HepG2 (cell line): ENCODE measurements around the gene TCOF1. TPM values are rescaled to one million over a fixed set of nuclear protein-coding genes. Genes with fewer than 3 reads are reported as not detected.

Source experiments
- ATAC-seq: fragments of 200-7000 bp; cut with Tn5 transposase; 3 replicates; pipeline ENCODE4 v1.9.1; 2020; ENCODE audit warnings: mild to moderate bottlenecking, moderate library complexity
- BruUV-seq: library from RNA; stranded (reverse); fragments of 400-500 nt; replicated peaks from 2 replicates; lab custom pipeline; 2021; lab: Mats Ljungman, UMichigan
- CTCF ChIA-PET: fragments of 300-600 bp; formaldehyde crosslinking; extraction: SDS; loops from one replicate; lab custom pipeline; 2021; ENCODE audit warnings: low total read pairs, inconsistent platforms, low intra/inter-chr PET ratio; lab: Yijun Ruan, JAX
- POLR2A ChIA-PET: fragments of 350-600 bp; sonication (Branson Sonifier 250); formaldehyde crosslinking; loops from one replicate; lab custom pipeline; 2020; ENCODE audit warnings: antibody characterized with exemption, inconsistent platforms; lab: Yijun Ruan, JAX
- DNase-seq: peaks from one replicate; pipeline ENCODE4 v3.0.0-alpha.2; 2015; ENCODE audit warnings: low spot score
- FAIRE-seq: peaks from 3 replicates; lab custom pipeline; 2011; peaks lifted over from hg19 to GRCh38; lab: Jason Lieb, UNC
- H2AFZ ChIP-seq: one replicate; pipeline ENCODE4 v1.6.1; 2011; ENCODE audit warnings: low read length, inconsistent platforms
- H3K27ac ChIP-seq: fragments of 300-600 bp; 3 replicates; pipeline ENCODE4 v1.8.0; 2011; ENCODE audit warnings: mixed run types, mild to moderate bottlenecking, mixed read lengths, low read length, inconsistent platforms; ENCODE audit not compliant: insufficient read depth; ENCODE audit errors: extremely low read length
- H3K27me3 ChIP-seq, 2 experiments: fragments of 200-600 bp in 1 of 2; 2 replicates in 1 of 2; 3 replicates in 1 of 2; pipeline versions ENCODE4 v1.6.0 to v1.8.0; 2011; ENCODE audit warnings: low read length in 2 of 2, mild to moderate bottlenecking in 2 of 2, moderate library complexity in 2 of 2, inconsistent platforms in 1 of 2; ENCODE audit not compliant: insufficient read depth in 2 of 2, control insufficient read depth in 1 of 2
- H3K36me3 ChIP-seq, 2 experiments: fragments of 200-600 bp in 1 of 2; replicated peaks in 1 of 2; 2 replicates in 1 of 2; 3 replicates in 1 of 2; pipeline versions ENCODE4 v1.5.1 to v1.8.0; 2011; ENCODE audit warnings: low read length in 2 of 2, inconsistent platforms in 1 of 2; ENCODE audit not compliant: insufficient read depth in 2 of 2, control insufficient read depth in 1 of 2
- H3K4me1 ChIP-seq: 2 replicates; pipeline ENCODE4 v1.5.1; 2012; ENCODE audit warnings: low read length, inconsistent platforms; ENCODE audit not compliant: insufficient read depth
- H3K4me2 ChIP-seq: 2 replicates; pipeline ENCODE4 v1.6.0; 2011; ENCODE audit warnings: low read depth, low read length, inconsistent platforms
- H3K4me3 ChIP-seq, 3 experiments: fragments of 200-600 bp in 1 of 3; sonication (generic), shearing (Covaris generic) in 1 of 3; replicated peaks in 1 of 3; 2 replicates each; pipeline ENCODE4 v1.5.1; 2011 to 2016; ENCODE audit warnings: low read length in 3 of 3, inconsistent platforms in 2 of 3, low read depth in 2 of 3, mild to moderate bottlenecking in 2 of 3, control low read depth in 1 of 3, mixed read lengths in 1 of 3; ENCODE audit not compliant: insufficient read depth in 1 of 3
- H3K79me2 ChIP-seq: one replicate; pipeline ENCODE4 v1.6.1; 2011; ENCODE audit warnings: low read length, inconsistent platforms; ENCODE audit not compliant: insufficient read depth
- H3K9ac ChIP-seq: 2 replicates; pipeline ENCODE4 v1.6.0; 2011; ENCODE audit warnings: mild to moderate bottlenecking, low read depth, low read length, inconsistent platforms; ENCODE audit not compliant: insufficient read depth
- H3K9me3 ChIP-seq: 2 replicates; pipeline ENCODE4 v1.5.1; 2012; ENCODE audit warnings: mild to moderate bottlenecking, low read length
- H4K20me1 ChIP-seq: 2 replicates; pipeline ENCODE4 v1.6.0; 2011; ENCODE audit warnings: inconsistent platforms, mild to moderate bottlenecking, low read length, moderate library complexity; ENCODE audit not compliant: insufficient read depth
- ADNP ChIP-seq: sonication (generic); formaldehyde crosslinking; IDR thresholded peaks from 2 replicates; pipeline ENCODE4 v1.4.0; 2020; ENCODE audit warnings: missing genetic modification reagents
- AGO2 ChIP-seq: fragments of 200-400 bp; formaldehyde crosslinking; optimal IDR thresholded peaks from 2 replicates; pipeline ENCODE3; 2017; ENCODE audit warnings: mild to moderate bottlenecking, low read depth, low read length, moderate library complexity
- ARID5B ChIP-seq: IDR thresholded peaks from 2 replicates; pipeline ENCODE4 v1.4.0; 2020; ENCODE audit warnings: mild to moderate bottlenecking, missing genetic modification reagents
- CCDC6 ChIP-seq: sonication (generic); formaldehyde crosslinking; IDR thresholded peaks from 2 replicates; pipeline ENCODE4 v1.8.1; 2022; ENCODE audit warnings: mild to moderate bottlenecking, missing genetic modification reagents, moderate library complexity
- GPN1 ChIP-seq: sonication (generic); formaldehyde crosslinking; IDR thresholded peaks from 2 replicates; pipeline ENCODE4 v1.5.1; 2020; ENCODE audit warnings: missing genetic modification reagents, borderline replicate concordance
- TFDP1 ChIP-seq: IDR thresholded peaks from 2 replicates; pipeline ENCODE4 v1.6.1; 2016; ENCODE audit warnings: missing compliant biosample characterization, missing genetic modification reagents, borderline replicate concordance
- ZNF362 ChIP-seq: sonication (generic); formaldehyde crosslinking; IDR thresholded peaks from 2 replicates; pipeline ENCODE4 v1.4.0; 2020; ENCODE audit warnings: missing genetic modification reagents, mild to moderate bottlenecking, borderline replicate concordance
- WGBS: methylation state at CpG from one replicate; pipeline ENCODE4 v1.1.6; 2017; ENCODE audit warnings: low lambda C conversion rate; 5-methylcytosine and 5-hydroxymethylcytosine counted together
- in situ Hi-C: cut with HindIII; loops from 2 replicates; pipeline ENCODE4 v1.10.0; 2017; ENCODE audit warnings: low pct_unique_long_range_greater_than_20kb; ENCODE audit not compliant: extremely low pct_ligation_motif_present
- intact Hi-C: fragments of 100-400 bp; cut with micrococcal nuclease; formaldehyde crosslinking; loops from one replicate; pipeline ENCODE4 v1.10.0; 2022; ENCODE audit not compliant: unreplicated experiment
- polyA plus RNA-seq, 8 experiments: library from polyadenylated mRNA; depleted of rRNA in 3 of 8; stranded (reverse) in 7 of 8; unstranded in 1 of 8; fragments of >200 nt; fragmentation: Illumina TruSeq in 4 of 8; extraction: Trizol in 4 of 8; gene quantifications; 2 replicates each; pipeline versions ENCODE4 v1.2.1 to v1.2.3, GENCODE V29; 2011 to 2016; ENCODE audit warnings: low read depth in 4 of 8, missing spikeins in 1 of 8, mixed read lengths in 1 of 8; ENCODE audit not compliant: insufficient read depth in 1 of 8
- total RNA-seq, 5 experiments: library from RNA; depleted of rRNA; stranded (reverse); fragments of >200 nt; fragmentation: Illumina TruSeq; extraction: Trizol; gene quantifications; 2 replicates each; pipeline ENCODE4 v1.2.3, GENCODE V29; 2016; ENCODE audit warnings: low read depth in 1 of 5

Gene TCOF1
- total and polyA plus RNA-seq, 2 of the 13 experiments (the other 11 are each of a cell fraction or from before 2014, with no cell fraction given) = 10.1 to 41.6 TPM

- H3K9ac ChIP-seq = no peak overlapping the region
- no peak overlapping the region for H3K4me3 ChIP-seq
- intact Hi-C loops = no loop called here
- ChIA-PET POLR2A (no interaction called here), CTCF (no interaction called here)
- WGBS = 89% methylated on average over 5 of the region's 13 CpGs
- no peaks in the 10 kb centered on the region for H3K9me3 ChIP-seq
- H3K27me3 ChIP-seq = no peaks in the 10 kb centered on the region
- ATAC-seq = peak; percentile 44
- H3K4me2 ChIP-seq = no peak overlapping the region
- peaks cover 49 to 92% of the 10 kb centered on the region in 2 experiments for H3K36me3 ChIP-seq
- in situ Hi-C loops = no loop called here
- no peak overlapping the region for H2AFZ ChIP-seq
- H3K79me2 ChIP-seq = no peaks in the 10 kb centered on the region
- H3K27ac ChIP-seq = no peak overlapping the region
- no peaks in the 10 kb centered on the region for H4K20me1 ChIP-seq
- no peak for TF ChIP-seq TFDP1
- no peak for TF ChIP-seq ADNP (CRISPR knock-in tag)
- TF ChIP-seq GPN1 = no peak
- TF ChIP-seq ARID5B (CRISPR knock-in tag) = no peak
- TF ChIP-seq AGO2 = peak; percentile 31
- no peak for TF ChIP-seq CCDC6 (CRISPR knock-in tag)
- no peak for TF ChIP-seq ZNF362 (CRISPR knock-in tag)
- no TSS peak for BruUV-seq
- DNase-seq = no peak
- H3K4me1 ChIP-seq = no peaks in the 10 kb centered on the region
- FAIRE-seq = no peak
Observed at GRCh38 chr5:150389531-150390266, 32.2 kb downstream of the TCOF1 start.
